Natural killer cell (primary cell): ENCODE measurements around the gene FOXJ3. TPM values are rescaled to one million over a fixed set of nuclear protein-coding genes. Genes with fewer than 3 reads are reported as not detected.

ENCODE experiments used
- ATAC-seq, 3 donors: fragments of 150-1000 bp in 2 of 3; fragments of 200-7000 bp in 1 of 3; cut with Tn5 transposase; 1 replicate in 1 of 3; 2 replicates in 2 of 3; pipeline ENCODE4 v1.10.0; 2021; ENCODE audit warnings: mild to moderate bottlenecking in 2 of 3, moderate library complexity in 2 of 3
- DNase-seq, 2 donors: peaks; one replicate each; pipeline versions ENCODE4 v3.0.0 to v3.0.0-alpha.2; 2013 to 2021; ENCODE audit warnings: mixed read lengths in 1 of 2
- H3K27ac ChIP-seq: one replicate; pipeline ENCODE4 v1.5.1; 2013; ENCODE audit warnings: mild to moderate bottlenecking, low read length
- H3K27me3 ChIP-seq: one replicate; pipeline ENCODE4 v1.6.1; 2013; ENCODE audit warnings: low read length; ENCODE audit not compliant: control insufficient read depth, insufficient read depth
- H3K36me3 ChIP-seq: one replicate; pipeline ENCODE4 v1.6.1; 2013; ENCODE audit warnings: low read length; ENCODE audit not compliant: control insufficient read depth, insufficient read depth
- H3K4me1 ChIP-seq: one replicate; pipeline ENCODE4 v1.6.1; 2013; ENCODE audit warnings: low read length; ENCODE audit not compliant: control insufficient read depth, insufficient read depth
- H3K4me3 ChIP-seq: one replicate; pipeline ENCODE4 v1.5.1; 2013; ENCODE audit warnings: low read length
- H3K9me3 ChIP-seq: one replicate; pipeline ENCODE4 v1.6.1; 2013; ENCODE audit warnings: low read length; ENCODE audit not compliant: control insufficient read depth, insufficient read depth
- H3K27ac Mint-ChIP-seq, 2 donors: one replicate each; pipeline ENCODE4 v1.8.0; 2022; ENCODE audit warnings: mild to moderate bottlenecking in 2 of 2, mixed read lengths in 2 of 2, moderate library complexity in 1 of 2
- H3K27me3 Mint-ChIP-seq, 2 donors: one replicate each; pipeline ENCODE4 v1.8.0; 2022; ENCODE audit warnings: low read depth in 2 of 2, mixed read lengths in 2 of 2
- H3K36me3 Mint-ChIP-seq: one replicate; pipeline ENCODE4 v1.8.0; 2022; ENCODE audit warnings: mixed read lengths
- H3K4me1 Mint-ChIP-seq, 2 donors: one replicate each; pipeline ENCODE4 v1.8.0; 2022; ENCODE audit warnings: mixed read lengths in 2 of 2
- H3K4me3 Mint-ChIP-seq: one replicate; pipeline ENCODE4 v1.8.0; 2022; ENCODE audit warnings: mild to moderate bottlenecking, moderate library complexity, mixed read lengths
- H3K9me3 Mint-ChIP-seq, 2 donors: one replicate each; pipeline ENCODE4 v1.8.0; 2022; ENCODE audit warnings: mixed read lengths in 2 of 2
- WGBS: methylation state at CpG from one replicate; pipeline ENCODE4 v1.1.7; 2013; ENCODE audit warnings: missing lambda C conversion rate; ENCODE audit not compliant: insufficient coverage; 5-methylcytosine and 5-hydroxymethylcytosine counted together
- intact Hi-C: fragments of 100-400 bp; cut with micrococcal nuclease; formaldehyde crosslinking; loops from one replicate; pipeline ENCODE4 v1.14.2; 2022
- total RNA-seq, 4 donors: library from RNA; stranded (reverse); fragments of 120-200 nt in 1 of 4; gene quantifications; one replicate each; pipeline versions ENCODE4 v1.2.3 to v1.2.4, GENCODE V29; 2013 to 2022
- TF ChIP-seq, protein P1 (sequence below): fragments of 200-600 bp; IDR thresholded peaks from one replicate; pipeline ENCODE4 v1.8.0; 2022; ENCODE audit warnings: antibody characterized with exemption

The FOXJ3 gene
- total RNA-seq, 3 donors from 2014 or later (not counting 1 experiment from before 2014, with no cell fraction given) = 81.9 to 93.8 (median 82.5) TPM

- TF ChIP-seq, protein P1, sequence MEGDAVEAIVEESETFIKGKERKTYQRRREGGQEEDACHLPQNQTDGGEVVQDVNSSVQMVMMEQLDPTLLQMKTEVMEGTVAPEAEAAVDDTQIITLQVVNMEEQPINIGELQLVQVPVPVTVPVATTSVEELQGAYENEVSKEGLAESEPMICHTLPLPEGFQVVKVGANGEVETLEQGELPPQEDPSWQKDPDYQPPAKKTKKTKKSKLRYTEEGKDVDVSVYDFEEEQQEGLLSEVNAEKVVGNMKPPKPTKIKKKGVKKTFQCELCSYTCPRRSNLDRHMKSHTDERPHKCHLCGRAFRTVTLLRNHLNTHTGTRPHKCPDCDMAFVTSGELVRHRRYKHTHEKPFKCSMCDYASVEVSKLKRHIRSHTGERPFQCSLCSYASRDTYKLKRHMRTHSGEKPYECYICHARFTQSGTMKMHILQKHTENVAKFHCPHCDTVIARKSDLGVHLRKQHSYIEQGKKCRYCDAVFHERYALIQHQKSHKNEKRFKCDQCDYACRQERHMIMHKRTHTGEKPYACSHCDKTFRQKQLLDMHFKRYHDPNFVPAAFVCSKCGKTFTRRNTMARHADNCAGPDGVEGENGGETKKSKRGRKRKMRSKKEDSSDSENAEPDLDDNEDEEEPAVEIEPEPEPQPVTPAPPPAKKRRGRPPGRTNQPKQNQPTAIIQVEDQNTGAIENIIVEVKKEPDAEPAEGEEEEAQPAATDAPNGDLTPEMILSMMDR = no peak
- Histone ChIP-seq H3K9me3 (no peaks in the 10 kb centered on the region), H3K4me3 (no peak overlapping the region), H3K27me3 (no peaks in the 10 kb centered on the region), H3K4me1 (no peaks in the 10 kb centered on the region), H3K27ac (no peak overlapping the region), H3K36me3 (peaks cover 14% of the 10 kb centered on the region)
- Mint-ChIP-seq H3K4me3 (no peak overlapping the region), H3K27ac (peak overlapping the region; percentile 39 to 52), H3K36me3 (no peaks in the 10 kb centered on the region), H3K27me3 (no peaks in the 10 kb centered on the region), H3K9me3 (no peaks in the 10 kb centered on the region), H3K4me1 (peaks cover 0 to 10% of the 10 kb centered on the region in 2 donors)
- WGBS = 78% methylated on average over 4 of the region's 4 CpGs
- DNase-seq = no peak
- ATAC-seq = no peak
- intact Hi-C loops = loop anchor here (5.0 kb wide), 1 partner anchor 157 kb away; the partner anchor contains the start of gene FOXJ3
Measured at GRCh38 chr1:42179900-42180329, 155.1 kb downstream of the FOXJ3 start.

DNA sequence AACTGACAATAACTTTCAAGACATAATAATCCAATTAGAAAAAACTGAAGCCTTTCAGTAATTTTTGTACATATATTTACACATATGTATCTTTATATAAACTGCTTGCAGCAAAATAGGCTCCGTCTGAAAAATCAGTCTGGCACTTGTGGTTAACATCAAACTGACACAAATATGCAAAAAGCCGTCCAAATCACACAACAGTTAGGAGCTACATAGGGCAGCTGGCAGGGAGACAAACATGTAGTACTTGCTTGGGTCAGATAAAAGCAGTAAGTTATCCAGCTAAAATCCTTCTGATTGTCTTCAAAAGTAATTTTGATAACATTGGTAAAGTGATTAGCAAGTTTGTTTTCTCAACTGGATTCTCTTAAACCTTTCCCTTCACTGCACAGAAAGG, 155.8 kb downstream of the FOXJ3 start:
- intact Hi-C loops = loop anchor here (5.0 kb wide), 1 partner anchor 158 kb away; the partner anchor contains the start of gene FOXJ3
- no peaks in the 10 kb centered on the region for H3K36me3 Mint-ChIP-seq
- H3K27me3 Mint-ChIP-seq = no peaks in the 10 kb centered on the region
- H3K9me3 Mint-ChIP-seq = no peaks in the 10 kb centered on the region
- TF ChIP-seq, protein P1 = no peak
- whole genome bisulfite sequencing = 12% methylated on average over 2 of the region's 2 CpGs
- Histone ChIP-seq H3K36me3 (peaks cover 14% of the 10 kb centered on the region), H3K27ac (no peak overlapping the region), H3K9me3 (no peaks in the 10 kb centered on the region), H3K4me3 (no peak overlapping the region), H3K27me3 (no peaks in the 10 kb centered on the region), H3K4me1 (no peaks in the 10 kb centered on the region)
- no peak for ATAC-seq
- H3K4me3 Mint-ChIP-seq = no peak overlapping the region
- no peak for DNase-seq
- H3K4me1 Mint-ChIP-seq = peaks cover 0 to 10% of the 10 kb centered on the region in 2 donors
- no peak overlapping the region for H3K27ac Mint-ChIP-seq

- no peaks in the 10 kb centered on the region for H3K27me3 ChIP-seq
- H3K27ac ChIP-seq = no peak overlapping the region
- Mint-ChIP-seq H3K9me3 (no peaks in the 10 kb centered on the region), H3K4me1 (peaks cover 0 to 10% of the 10 kb centered on the region in 2 donors), H3K27me3 (no peaks in the 10 kb centered on the region), H3K4me3 (no peak overlapping the region), H3K27ac (no peak overlapping the region), H3K36me3 (no peaks in the 10 kb centered on the region)
- WGBS = 95% methylated on average over 3 of the region's 3 CpGs
- H3K4me3 ChIP-seq = no peak overlapping the region
- DNase-seq (no peak), ATAC-seq (no peak)
- no peaks in the 10 kb centered on the region for H3K4me1 ChIP-seq
- TF ChIP-seq, protein P1 = no peak
- H3K9me3 ChIP-seq = no peaks in the 10 kb centered on the region
- intact Hi-C loops = loop anchor here (5.0 kb wide), 1 partner anchor 159 kb away; the partner anchor contains the start of gene FOXJ3
- H3K36me3 ChIP-seq = peaks cover 14% of the 10 kb centered on the region
Measured at GRCh38 chr1:42178249-42178648, 156.8 kb downstream of the FOXJ3 start.

- Histone ChIP-seq H3K27ac (no peak overlapping the region), H3K9me3 (no peaks in the 10 kb centered on the region), H3K27me3 (no peaks in the 10 kb centered on the region), H3K4me3 (no peak overlapping the region), H3K36me3 (peaks cover 14% of the 10 kb centered on the region), H3K4me1 (no peaks in the 10 kb centered on the region)
- H3K27ac Mint-ChIP-seq = peak overlapping the region in 1 of 2 donors; percentile 62
- peaks cover 0 to 10% of the 10 kb centered on the region in 2 donors for H3K4me1 Mint-ChIP-seq
- H3K4me3 Mint-ChIP-seq = no peak overlapping the region
- H3K9me3 Mint-ChIP-seq = no peaks in the 10 kb centered on the region
- 97% methylated on average over 6 of the region's 6 CpGs for WGBS
- DNase-seq (no peak), ATAC-seq (no peak)
- H3K27me3 Mint-ChIP-seq = no peaks in the 10 kb centered on the region
- H3K36me3 Mint-ChIP-seq = no peaks in the 10 kb centered on the region
- intact Hi-C loops = loop anchor here (5.0 kb wide), 1 partner anchor 160 kb away; the partner anchor contains the start of gene FOXJ3
- TF ChIP-seq, protein P1 = no peak
Measured at GRCh38 chr1:42177541-42177981, 157.5 kb downstream of the FOXJ3 start.
